ENCODE data around the gene KCNT2. TPM values are rescaled to one million over a fixed set of nuclear protein-coding genes. Genes with fewer than 3 reads are reported as not detected.

Gene KCNT2
- total RNA-seq, 1 experiment from 2014 or later = 0.41 TPM

DNA sequence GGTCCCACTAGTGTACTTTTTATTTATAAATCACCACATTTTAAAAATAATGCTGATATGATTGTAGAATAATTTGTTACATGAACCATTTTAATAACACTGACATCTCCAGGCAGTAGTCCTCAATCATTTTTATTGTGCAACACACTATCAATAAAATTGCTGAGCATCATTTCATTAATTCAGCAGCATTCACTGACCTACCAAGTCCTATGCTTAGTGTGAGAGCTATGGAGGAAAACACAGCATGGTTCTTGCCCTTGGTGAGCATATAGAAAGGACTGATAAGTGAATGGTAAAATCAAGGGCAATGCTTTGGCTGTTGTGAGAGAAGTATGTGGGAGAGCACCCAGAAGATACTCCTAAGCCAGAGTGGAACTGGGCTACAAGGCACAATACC lies 119.7 kb downstream of the KCNT2 start:
- DNase-seq (ENCODE audit: low read depth, low spot score) (no peak), ATAC-seq (no peak)
- POLR2A ChIA-PET = no interaction called here
- no TSS peak for BruUV-seq (replicated peaks)
- CTCF ChIA-PET = no interaction called here
- Histone ChIP-seq H3K4me3 (ENCODE audit: low read depth in 2 of 2, low read length in 2 of 2) (no peak overlapping the region), H3K27ac (ENCODE audit: low read length) (no peak overlapping the region), H3K9me3 (ENCODE audit: control insufficient read depth, insufficient read depth, low read depth, low read length) (no peaks in the 10 kb centered on the region; the same call in 1 of the 2 replicates), H3K27me3 (ENCODE audit: control insufficient read depth, insufficient read depth, low read length) (no peaks in the 10 kb centered on the region), H3K4me1 (ENCODE audit: control insufficient read depth, insufficient read depth, low read length) (no peaks in the 10 kb centered on the region), H3K36me3 (ENCODE audit: control insufficient read depth, insufficient read depth, low read length) (no peaks in the 10 kb centered on the region)
- TF ChIP-seq SIN3A (IDR thresholded peaks at IDR 0.05; ENCODE audit: borderline replicate concordance, insufficient read depth, low read depth, low read length) (no peak), TCF7L2 (IDR thresholded peaks at IDR 0.05; ENCODE audit: low read depth, low read length) (no peak), POLR2AphosphoS5 (IDR thresholded peaks at IDR 0.05; ENCODE audit: low read depth, low read length) (no peak)
- TF ChIP-seq, protein P1, sequence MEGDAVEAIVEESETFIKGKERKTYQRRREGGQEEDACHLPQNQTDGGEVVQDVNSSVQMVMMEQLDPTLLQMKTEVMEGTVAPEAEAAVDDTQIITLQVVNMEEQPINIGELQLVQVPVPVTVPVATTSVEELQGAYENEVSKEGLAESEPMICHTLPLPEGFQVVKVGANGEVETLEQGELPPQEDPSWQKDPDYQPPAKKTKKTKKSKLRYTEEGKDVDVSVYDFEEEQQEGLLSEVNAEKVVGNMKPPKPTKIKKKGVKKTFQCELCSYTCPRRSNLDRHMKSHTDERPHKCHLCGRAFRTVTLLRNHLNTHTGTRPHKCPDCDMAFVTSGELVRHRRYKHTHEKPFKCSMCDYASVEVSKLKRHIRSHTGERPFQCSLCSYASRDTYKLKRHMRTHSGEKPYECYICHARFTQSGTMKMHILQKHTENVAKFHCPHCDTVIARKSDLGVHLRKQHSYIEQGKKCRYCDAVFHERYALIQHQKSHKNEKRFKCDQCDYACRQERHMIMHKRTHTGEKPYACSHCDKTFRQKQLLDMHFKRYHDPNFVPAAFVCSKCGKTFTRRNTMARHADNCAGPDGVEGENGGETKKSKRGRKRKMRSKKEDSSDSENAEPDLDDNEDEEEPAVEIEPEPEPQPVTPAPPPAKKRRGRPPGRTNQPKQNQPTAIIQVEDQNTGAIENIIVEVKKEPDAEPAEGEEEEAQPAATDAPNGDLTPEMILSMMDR (IDR thresholded peaks at IDR 0.05) = no peak
- TF ChIP-seq, protein P2, sequence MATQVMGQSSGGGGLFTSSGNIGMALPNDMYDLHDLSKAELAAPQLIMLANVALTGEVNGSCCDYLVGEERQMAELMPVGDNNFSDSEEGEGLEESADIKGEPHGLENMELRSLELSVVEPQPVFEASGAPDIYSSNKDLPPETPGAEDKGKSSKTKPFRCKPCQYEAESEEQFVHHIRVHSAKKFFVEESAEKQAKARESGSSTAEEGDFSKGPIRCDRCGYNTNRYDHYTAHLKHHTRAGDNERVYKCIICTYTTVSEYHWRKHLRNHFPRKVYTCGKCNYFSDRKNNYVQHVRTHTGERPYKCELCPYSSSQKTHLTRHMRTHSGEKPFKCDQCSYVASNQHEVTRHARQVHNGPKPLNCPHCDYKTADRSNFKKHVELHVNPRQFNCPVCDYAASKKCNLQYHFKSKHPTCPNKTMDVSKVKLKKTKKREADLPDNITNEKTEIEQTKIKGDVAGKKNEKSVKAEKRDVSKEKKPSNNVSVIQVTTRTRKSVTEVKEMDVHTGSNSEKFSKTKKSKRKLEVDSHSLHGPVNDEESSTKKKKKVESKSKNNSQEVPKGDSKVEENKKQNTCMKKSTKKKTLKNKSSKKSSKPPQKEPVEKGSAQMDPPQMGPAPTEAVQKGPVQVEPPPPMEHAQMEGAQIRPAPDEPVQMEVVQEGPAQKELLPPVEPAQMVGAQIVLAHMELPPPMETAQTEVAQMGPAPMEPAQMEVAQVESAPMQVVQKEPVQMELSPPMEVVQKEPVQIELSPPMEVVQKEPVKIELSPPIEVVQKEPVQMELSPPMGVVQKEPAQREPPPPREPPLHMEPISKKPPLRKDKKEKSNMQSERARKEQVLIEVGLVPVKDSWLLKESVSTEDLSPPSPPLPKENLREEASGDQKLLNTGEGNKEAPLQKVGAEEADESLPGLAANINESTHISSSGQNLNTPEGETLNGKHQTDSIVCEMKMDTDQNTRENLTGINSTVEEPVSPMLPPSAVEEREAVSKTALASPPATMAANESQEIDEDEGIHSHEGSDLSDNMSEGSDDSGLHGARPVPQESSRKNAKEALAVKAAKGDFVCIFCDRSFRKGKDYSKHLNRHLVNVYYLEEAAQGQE (IDR thresholded peaks at IDR 0.05; ENCODE audit: insufficient read depth in 1 of 2, low read depth in 2 of 2, low read length in 1 of 2) = no peak
- intact Hi-C loops (cut with micrococcal nuclease; ENCODE audit: unreplicated experiment) (no loop called here), in situ Hi-C loops (cut with HindIII; ENCODE audit: low pct_unique_long_range_greater_than_20kb, low sequenced_read_pairs) (no loop called here)

DNA sequence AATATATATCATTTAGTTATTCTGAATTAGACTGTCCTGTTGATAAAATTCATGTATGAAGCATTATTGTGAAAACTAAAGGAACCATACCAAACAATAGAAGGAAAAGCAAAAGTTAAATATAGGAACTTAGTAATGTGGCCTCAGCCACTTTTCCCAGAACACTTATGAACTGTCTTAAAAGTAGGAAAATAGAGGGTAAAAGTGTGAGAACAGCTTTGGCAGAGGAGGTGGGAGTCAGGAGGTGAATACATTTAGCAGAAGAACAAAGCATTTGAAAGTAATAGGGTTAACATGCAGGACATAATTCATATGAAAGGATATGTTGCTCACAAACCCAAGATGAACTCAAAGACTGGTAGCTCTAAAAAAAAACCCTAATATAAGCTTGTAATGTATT lies 121.9 kb downstream of the KCNT2 start:
- no peak for DNase-seq (ENCODE audit: low read depth, low spot score)
- no TSS peak for BruUV-seq (replicated peaks)
- CTCF ChIA-PET = no interaction called here
- in situ Hi-C loops (cut with HindIII; ENCODE audit: low pct_unique_long_range_greater_than_20kb, low sequenced_read_pairs) (no loop called here), intact Hi-C loops (cut with micrococcal nuclease; ENCODE audit: unreplicated experiment) (no loop called here)
- Histone ChIP-seq H3K4me3 (ENCODE audit: low read depth in 2 of 2, low read length in 2 of 2) (no peak overlapping the region), H3K9me3 (ENCODE audit: control insufficient read depth, insufficient read depth, low read depth, low read length) (no peaks in the 10 kb centered on the region; the same call in 1 of the 2 replicates), H3K4me1 (ENCODE audit: control insufficient read depth, insufficient read depth, low read length) (no peaks in the 10 kb centered on the region), H3K27ac (ENCODE audit: low read length) (no peak overlapping the region), H3K27me3 (ENCODE audit: control insufficient read depth, insufficient read depth, low read length) (no peaks in the 10 kb centered on the region), H3K36me3 (ENCODE audit: control insufficient read depth, insufficient read depth, low read length) (no peaks in the 10 kb centered on the region)
- no peak for ATAC-seq
- TF ChIP-seq TCF7L2 (IDR thresholded peaks at IDR 0.05; ENCODE audit: low read depth, low read length) = no peak
- TF ChIP-seq, protein P2 (IDR thresholded peaks at IDR 0.05; ENCODE audit: insufficient read depth in 1 of 2, low read depth in 2 of 2, low read length in 1 of 2) = no peak
- TF ChIP-seq POLR2AphosphoS5 (IDR thresholded peaks at IDR 0.05; ENCODE audit: low read depth, low read length) = no peak
- TF ChIP-seq, protein P1 (IDR thresholded peaks at IDR 0.05) = no peak
- POLR2A ChIA-PET = no interaction called here
